Brain microvascular endothelial cell (primary cell): ENCODE results near the gene ARHGEF4.

Experiments used
- DNase-seq: peaks from one replicate; pipeline ENCODE4 v3.0.0-alpha.2; 2020
- H3K27ac ChIP-seq: fragments of 250-450 bp; sonication (Bioruptor Pico); 2 replicates; pipeline ENCODE4 v1.5.1; 2020; ENCODE audit warnings: mild to moderate bottlenecking, moderate library complexity
- H3K27me3 ChIP-seq: fragments of 250-450 bp; sonication (Bioruptor Pico); replicated peaks from 2 replicates; pipeline ENCODE4 v1.5.1; 2020; ENCODE audit warnings: mild to moderate bottlenecking
- H3K36me3 ChIP-seq: fragments of 250-450 bp; sonication (Bioruptor Pico); replicated peaks from 2 replicates; pipeline ENCODE4 v1.5.1; 2020; ENCODE audit warnings: mild to moderate bottlenecking
- H3K4me3 ChIP-seq: 2 replicates; pipeline ENCODE4 v1.5.1; 2011; ENCODE audit warnings: low read depth, mild to moderate bottlenecking, control low read depth, low read length, moderate library complexity
- in situ Hi-C: cut with HindIII; loops from 2 replicates; pipeline ENCODE4 v1.10.0; 2017; ENCODE audit warnings: low sequenced_read_pairs, low pct_ligation_motif_present
- TF ChIP-seq, protein P1 (sequence below): IDR thresholded peaks from 2 replicates; pipeline ENCODE4 v1.5.1; 2011; ENCODE audit warnings: low read depth, mild to moderate bottlenecking, moderate library complexity, low read length, control low read depth, inconsistent platforms; ENCODE audit errors: missing control alignments

Gene ARHGEF4

DNA sequence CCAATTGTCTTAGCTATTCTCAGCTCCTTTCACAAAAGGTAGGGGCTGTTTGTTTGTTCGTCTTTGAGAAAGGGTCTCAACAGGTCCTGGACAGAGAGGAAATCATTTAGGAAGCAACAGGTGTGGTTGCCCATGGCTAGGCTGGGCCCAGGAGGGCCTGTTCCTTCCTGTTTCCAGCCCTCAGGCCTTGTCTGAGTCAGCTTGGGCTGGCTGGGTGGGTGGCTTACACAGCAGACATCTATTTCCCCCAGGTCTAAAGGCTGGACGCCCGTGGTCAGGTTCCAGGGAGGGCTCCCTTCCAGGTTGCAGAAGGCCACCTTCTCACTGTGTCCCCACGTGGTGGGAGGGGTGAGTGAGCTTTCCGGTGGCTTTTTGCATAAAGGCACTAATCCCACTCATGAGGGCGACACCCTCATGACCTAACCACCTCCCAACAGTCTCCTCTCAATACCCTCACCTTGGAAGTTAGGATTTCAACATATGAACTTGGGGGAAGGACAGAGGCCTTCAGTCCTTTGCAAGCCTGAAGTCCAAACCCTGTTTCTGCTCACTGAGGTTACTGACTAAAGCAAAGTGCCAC is 45.5 kb downstream of the ARHGEF4 start:
- no peaks in the 10 kb centered on the region for H3K36me3 ChIP-seq
- no peak for DNase-seq
- no peaks in the 10 kb centered on the region for H3K27me3 ChIP-seq
- TF ChIP-seq, protein P1, sequence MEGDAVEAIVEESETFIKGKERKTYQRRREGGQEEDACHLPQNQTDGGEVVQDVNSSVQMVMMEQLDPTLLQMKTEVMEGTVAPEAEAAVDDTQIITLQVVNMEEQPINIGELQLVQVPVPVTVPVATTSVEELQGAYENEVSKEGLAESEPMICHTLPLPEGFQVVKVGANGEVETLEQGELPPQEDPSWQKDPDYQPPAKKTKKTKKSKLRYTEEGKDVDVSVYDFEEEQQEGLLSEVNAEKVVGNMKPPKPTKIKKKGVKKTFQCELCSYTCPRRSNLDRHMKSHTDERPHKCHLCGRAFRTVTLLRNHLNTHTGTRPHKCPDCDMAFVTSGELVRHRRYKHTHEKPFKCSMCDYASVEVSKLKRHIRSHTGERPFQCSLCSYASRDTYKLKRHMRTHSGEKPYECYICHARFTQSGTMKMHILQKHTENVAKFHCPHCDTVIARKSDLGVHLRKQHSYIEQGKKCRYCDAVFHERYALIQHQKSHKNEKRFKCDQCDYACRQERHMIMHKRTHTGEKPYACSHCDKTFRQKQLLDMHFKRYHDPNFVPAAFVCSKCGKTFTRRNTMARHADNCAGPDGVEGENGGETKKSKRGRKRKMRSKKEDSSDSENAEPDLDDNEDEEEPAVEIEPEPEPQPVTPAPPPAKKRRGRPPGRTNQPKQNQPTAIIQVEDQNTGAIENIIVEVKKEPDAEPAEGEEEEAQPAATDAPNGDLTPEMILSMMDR, result no peak
- no peak overlapping the region for H3K4me3 ChIP-seq
- in situ Hi-C loops, result no loop called here
- H3K27ac ChIP-seq, result no peak overlapping the region

- no peak for DNase-seq
- H3K4me3 ChIP-seq, result no peak overlapping the region
- no peak overlapping the region for H3K27ac ChIP-seq
- H3K27me3 ChIP-seq, result no peaks in the 10 kb centered on the region
- TF ChIP-seq, protein P1, result no peak
- no peaks in the 10 kb centered on the region for H3K36me3 ChIP-seq
- in situ Hi-C loops, result no loop called here
Measured at GRCh38 chr2:130882991-130883390, 46.3 kb downstream of the ARHGEF4 start.

DNA sequence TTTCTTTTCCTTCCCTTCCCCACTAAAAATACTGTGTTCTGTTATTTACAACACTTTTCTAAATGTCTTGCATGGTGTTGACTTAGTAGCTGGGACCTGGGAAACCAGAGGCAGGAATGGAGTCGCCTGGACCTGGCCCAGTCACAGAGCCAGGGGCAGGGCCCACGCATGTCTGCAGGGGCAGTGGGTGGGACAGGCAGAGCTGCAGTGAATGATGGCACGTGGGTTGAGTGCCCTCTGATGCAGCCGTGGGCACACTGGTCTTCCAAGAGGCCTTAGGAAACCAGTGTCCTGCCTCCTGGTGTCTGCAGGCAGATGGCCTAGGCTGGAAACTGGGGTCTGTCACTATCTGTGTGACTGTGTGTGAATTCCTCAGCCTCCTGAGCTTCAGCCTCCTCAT is 46.8 kb downstream of the ARHGEF4 start:
- in situ Hi-C loops, result no loop called here
- Histone ChIP-seq H3K27ac (no peak overlapping the region), H3K36me3 (no peaks in the 10 kb centered on the region), H3K4me3 (no peak overlapping the region), H3K27me3 (no peaks in the 10 kb centered on the region)
- TF ChIP-seq, protein P1, result no peak
- DNase-seq, result no peak

DNA sequence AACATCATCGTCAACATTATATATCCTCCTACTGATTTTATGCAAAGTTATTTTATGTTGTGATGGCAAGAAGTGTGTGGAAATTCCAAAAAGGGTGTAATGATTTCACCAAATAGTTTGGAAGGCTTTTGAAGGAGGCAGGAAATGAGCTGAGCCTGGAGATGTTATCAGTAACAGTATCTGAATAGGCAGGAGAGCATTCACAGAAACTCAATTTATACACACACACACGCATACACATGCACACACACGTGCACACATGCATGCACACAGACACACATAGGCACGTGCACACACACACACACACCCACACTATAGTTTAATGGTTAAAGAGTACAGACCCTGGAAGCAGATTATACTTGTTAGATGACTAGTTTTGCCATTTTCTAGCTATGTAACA is 47.3 kb downstream of the ARHGEF4 start:
- no peak for DNase-seq
- in situ Hi-C loops, result no loop called here
- Histone ChIP-seq H3K27me3 (no peaks in the 10 kb centered on the region), H3K36me3 (no peaks in the 10 kb centered on the region), H3K27ac (no peak overlapping the region), H3K4me3 (no peak overlapping the region)
- TF ChIP-seq, protein P1, result no peak

GRCh38 chr2:130884503-130884902 is 47.8 kb downstream of the ARHGEF4 start:
- Histone ChIP-seq H3K4me3 (no peak overlapping the region), H3K36me3 (no peaks in the 10 kb centered on the region), H3K27me3 (no peaks in the 10 kb centered on the region), H3K27ac (no peak overlapping the region)
- TF ChIP-seq, protein P1, result no peak
- DNase-seq, result no peak
- in situ Hi-C loops, result no loop called here

DNA sequence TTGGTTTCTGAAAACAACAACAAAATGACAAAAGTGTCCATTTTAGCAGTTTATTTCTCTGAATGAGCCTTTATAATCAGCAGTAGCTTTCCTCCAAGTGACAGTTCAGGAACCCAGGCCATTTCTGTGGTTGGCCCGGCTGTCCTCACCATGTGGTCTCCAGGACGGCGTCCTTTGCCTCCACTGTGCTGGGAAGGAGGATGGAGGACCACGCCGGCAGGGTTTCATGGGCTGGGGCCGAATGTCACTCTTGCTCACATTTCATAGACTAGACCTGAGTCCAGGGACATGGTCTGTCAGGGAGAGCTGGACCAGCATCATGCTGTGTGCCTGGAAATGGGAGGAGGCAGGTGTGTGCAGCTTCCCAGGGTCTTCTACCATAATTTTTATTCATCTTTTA is 50.9 kb downstream of the ARHGEF4 start:
- DNase-seq, result no peak
- Histone ChIP-seq H3K27ac (no peak overlapping the region), H3K36me3 (no peaks in the 10 kb centered on the region), H3K27me3 (no peaks in the 10 kb centered on the region), H3K4me3 (no peak overlapping the region)
- in situ Hi-C loops, result no loop called here
- TF ChIP-seq, protein P1, result no peak
